Body of pancreas (tissue), 4 donors: ENCODE data around the gene IGF1R.

Source experiments
- POLR2A ChIP-seq, 3 donors: fragments of 450-650 bp; IDR thresholded peaks; one replicate each; pipeline ENCODE4 v1.6.1; 2016; ENCODE audit warnings: antibody characterized with exemption in 3 of 3, mild to moderate bottlenecking in 2 of 3
- TF ChIP-seq, protein P1 (sequence below), 7 experiments: fragments of 450-650 bp in 4 of 7; fragments of 200-600 bp in 3 of 7; sonication (generic) in 3 of 7; IDR thresholded peaks; one replicate each; pipeline ENCODE4 v1.5.1; 2016 to 2019; ENCODE audit warnings: antibody characterized with exemption in 7 of 7

GRCh38 chr15:98717942-98718341 lies 69.6 kb downstream of the IGF1R start:
- TF ChIP-seq, protein P1, sequence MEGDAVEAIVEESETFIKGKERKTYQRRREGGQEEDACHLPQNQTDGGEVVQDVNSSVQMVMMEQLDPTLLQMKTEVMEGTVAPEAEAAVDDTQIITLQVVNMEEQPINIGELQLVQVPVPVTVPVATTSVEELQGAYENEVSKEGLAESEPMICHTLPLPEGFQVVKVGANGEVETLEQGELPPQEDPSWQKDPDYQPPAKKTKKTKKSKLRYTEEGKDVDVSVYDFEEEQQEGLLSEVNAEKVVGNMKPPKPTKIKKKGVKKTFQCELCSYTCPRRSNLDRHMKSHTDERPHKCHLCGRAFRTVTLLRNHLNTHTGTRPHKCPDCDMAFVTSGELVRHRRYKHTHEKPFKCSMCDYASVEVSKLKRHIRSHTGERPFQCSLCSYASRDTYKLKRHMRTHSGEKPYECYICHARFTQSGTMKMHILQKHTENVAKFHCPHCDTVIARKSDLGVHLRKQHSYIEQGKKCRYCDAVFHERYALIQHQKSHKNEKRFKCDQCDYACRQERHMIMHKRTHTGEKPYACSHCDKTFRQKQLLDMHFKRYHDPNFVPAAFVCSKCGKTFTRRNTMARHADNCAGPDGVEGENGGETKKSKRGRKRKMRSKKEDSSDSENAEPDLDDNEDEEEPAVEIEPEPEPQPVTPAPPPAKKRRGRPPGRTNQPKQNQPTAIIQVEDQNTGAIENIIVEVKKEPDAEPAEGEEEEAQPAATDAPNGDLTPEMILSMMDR (IDR thresholded peaks at IDR 0.05), result no peak
- no peak for TF ChIP-seq POLR2A (IDR thresholded peaks at IDR 0.05)
